Measurements from ENCODE around the gene CSDE1. TPM values are rescaled to one million over a fixed set of nuclear protein-coding genes. Genes with fewer than 3 reads are reported as not detected.
"Not testable (repeated sequence)": the region's sequence is repeated elsewhere in the genome, so short reads cannot be mapped to it uniquely, and the experiment has no call there.

The CSDE1 gene
- total and polyA plus RNA-seq, 2 donors (not counting 1 experiment from before 2014, with no cell fraction given) = 374 to 1,392 TPM

- peak within 1 kb of the TSS; percentile 90 for H3K4me2 ChIP-seq (ENCODE audit: extremely low read depth, insufficient read depth, low read length)
- peaks cover 3% of the 10 kb centered on the region for H3K27me3 ChIP-seq (ENCODE audit: control insufficient read depth, insufficient read depth, low read length)
- DNase-seq (ENCODE audit: low read depth in 2 of 2) = peak; percentile 94 to 96
- peak within 1 kb of the TSS; percentile 98 for H2AFZ ChIP-seq (ENCODE audit: low read length)
- H3K79me2 ChIP-seq (ENCODE audit: control insufficient read depth, insufficient read depth, low read length) = peaks cover 13% of the 10 kb centered on the region
- peak within 1 kb of the TSS; percentile 58 to 97 (median 82) for H3K4me3 ChIP-seq (replicated peaks in 1 of 4; ENCODE audit: control extremely low read depth in 1 of 4, insufficient read depth in 1 of 4, low read depth in 3 of 4, low read length in 4 of 4)
- H3K4me1 ChIP-seq (ENCODE audit: control insufficient read depth, extremely low read depth, insufficient read depth, low read length) = peaks cover 2% of the 10 kb centered on the region
- peak within 1 kb of the TSS; percentile 79 for H3K27ac ChIP-seq (ENCODE audit: insufficient read depth, low read length)
- peaks cover 3% of the 10 kb centered on the region for H3K36me3 ChIP-seq (ENCODE audit: control insufficient read depth, insufficient read depth, low read length)
- H3K9me3 ChIP-seq (ENCODE audit: control insufficient read depth, insufficient read depth, low read depth, low read length) = no peaks in the 10 kb centered on the region
- peak within 1 kb of the TSS; percentile 75 for H3K9ac ChIP-seq (ENCODE audit: insufficient read depth, low read length)
- TF ChIP-seq CTCF (conservative IDR thresholded peaks at IDR 0.05 in 1 of 2, IDR thresholded peaks at IDR 0.05 in 1 of 2; ENCODE audit: low read depth in 1 of 2, low read length in 2 of 2) (no peak), EZH2 (IDR thresholded peaks at IDR 0.05; ENCODE audit: low read length, missing control alignments) (no peak)
- no peaks in the 10 kb centered on the region for H4K20me1 ChIP-seq (ENCODE audit: control insufficient read depth, extremely low read depth, insufficient read depth, low read length)
These were observed 22.8 kb upstream of the CSDE1 start, which contains the start of gene SIKE1 for GRCh38 chr1:114780344-114781226. TSS of gene SIKE1 (minus strand) at chr1:114780685. CDS start at chr1:114780607, 78 bp downstream.

GRCh38 chr1:114779722-114780121, 21.9 kb upstream of the CSDE1 start:
- peaks cover 3% of the 10 kb centered on the region for H3K27me3 ChIP-seq (ENCODE audit: control insufficient read depth, insufficient read depth, low read length)
- DNase-seq (ENCODE audit: low read depth in 2 of 2) = no peak
- peak overlapping the region; percentile 79 for H3K27ac ChIP-seq (ENCODE audit: insufficient read depth, low read length)
- H3K9me3 ChIP-seq (ENCODE audit: control insufficient read depth, insufficient read depth, low read depth, low read length) = no peaks in the 10 kb centered on the region
- peaks cover 13% of the 10 kb centered on the region for H3K79me2 ChIP-seq (ENCODE audit: control insufficient read depth, insufficient read depth, low read length)
- H3K4me2 ChIP-seq (ENCODE audit: extremely low read depth, insufficient read depth, low read length) = peak overlapping the region; percentile 90
- H3K4me1 ChIP-seq (ENCODE audit: control insufficient read depth, extremely low read depth, insufficient read depth, low read length) = peaks cover 2% of the 10 kb centered on the region
- no peaks in the 10 kb centered on the region for H4K20me1 ChIP-seq (ENCODE audit: control insufficient read depth, extremely low read depth, insufficient read depth, low read length)
- no peak overlapping the region for H3K9ac ChIP-seq (ENCODE audit: insufficient read depth, low read length)
- peaks cover 3% of the 10 kb centered on the region for H3K36me3 ChIP-seq (ENCODE audit: control insufficient read depth, insufficient read depth, low read length)
- TF ChIP-seq EZH2 (IDR thresholded peaks at IDR 0.05; ENCODE audit: low read length, missing control alignments) (no peak), CTCF (conservative IDR thresholded peaks at IDR 0.05 in 1 of 2, IDR thresholded peaks at IDR 0.05 in 1 of 2; ENCODE audit: low read depth in 1 of 2, low read length in 2 of 2) (no peak)
- H2AFZ ChIP-seq (ENCODE audit: low read length) = no peak overlapping the region
- peak overlapping the region; percentile 58 to 97 (median 82) for H3K4me3 ChIP-seq (replicated peaks in 1 of 4; ENCODE audit: control extremely low read depth in 1 of 4, insufficient read depth in 1 of 4, low read depth in 3 of 4, low read length in 4 of 4)

GRCh38 chr1:114776726-114777125, 18.9 kb upstream of the CSDE1 start:
- not testable (repeated sequence) for H3K9me3 ChIP-seq (ENCODE audit: control insufficient read depth, insufficient read depth, low read depth, low read length); H3K36me3 ChIP-seq (ENCODE audit: control insufficient read depth, insufficient read depth, low read length); DNase-seq (ENCODE audit: low read depth in 2 of 2)

More at GRCh38 chr1:114776726-114777125, 18.9 kb upstream of the CSDE1 start:
- H3K4me2 ChIP-seq (ENCODE audit: extremely low read depth, insufficient read depth, low read length); H3K4me3 ChIP-seq (replicated peaks in 1 of 4; ENCODE audit: control extremely low read depth in 1 of 4, insufficient read depth in 1 of 4, low read depth in 3 of 4, low read length in 4 of 4); H3K27me3 ChIP-seq (ENCODE audit: control insufficient read depth, insufficient read depth, low read length); H4K20me1 ChIP-seq (ENCODE audit: control insufficient read depth, extremely low read depth, insufficient read depth, low read length); H3K27ac ChIP-seq (ENCODE audit: insufficient read depth, low read length); H3K9ac ChIP-seq (ENCODE audit: insufficient read depth, low read length); H2AFZ ChIP-seq (ENCODE audit: low read length); H3K4me1 ChIP-seq (ENCODE audit: control insufficient read depth, extremely low read depth, insufficient read depth, low read length): not testable (repeated sequence)
- peaks cover 13% of the 10 kb centered on the region for H3K79me2 ChIP-seq (ENCODE audit: control insufficient read depth, insufficient read depth, low read length)

Data from fibroblast of lung (primary cell).